A673 (cell line): Measurements from ENCODE around the gene USP12. TPM values are rescaled to one million over a fixed set of nuclear protein-coding genes. Genes with fewer than 3 reads are reported as not detected.
"Not testable (repeated sequence)": the region's sequence is repeated elsewhere in the genome, so short reads cannot be mapped to it uniquely, and the experiment has no call there.

ENCODE experiments used
- Bru-seq: library from RNA; stranded (reverse); fragments of 400-500 nt; gene quantifications from one replicate; lab custom pipeline; 2021; lab: Mats Ljungman, UMichigan
- BruChase-seq, 2 experiments: library from RNA; stranded (reverse); fragments of 400-500 nt; gene quantifications; one replicate each; lab custom pipeline; 2021; lab: Mats Ljungman, UMichigan
- BruUV-seq: library from RNA; stranded (reverse); fragments of 400-500 nt; replicated peaks from 2 replicates; lab custom pipeline; 2021; lab: Mats Ljungman, UMichigan
- CTCF ChIA-PET: fragments of 300-600 bp; sonication (Branson Sonifier 250); formaldehyde crosslinking; loops from one replicate; lab custom pipeline; 2022; ENCODE audit warnings: antibody characterized with exemption; lab: Charles Lee
- POLR2A ChIA-PET: fragments of 300-600 bp; sonication (Branson Sonifier 250); formaldehyde crosslinking; loops from one replicate; lab custom pipeline; 2022; ENCODE audit warnings: antibody characterized with exemption; ENCODE audit not compliant: low non-redundant PET; lab: Charles Lee
- DNase-seq: peaks from one replicate; pipeline ENCODE4 v3.0.0-alpha.2; 2015; ENCODE audit warnings: low spot score
- H3K27ac ChIP-seq: fragments of 200-600 bp; sonication (generic); 2 replicates; pipeline ENCODE4 v1.5.1; 2016; ENCODE audit warnings: mixed run types, low read depth, mild to moderate bottlenecking, mixed read lengths, antibody characterized with exemption, low read length; ENCODE audit not compliant: poor library complexity, severe bottlenecking
- H3K27me3 ChIP-seq: fragments of 200-600 bp; sonication (generic); replicated peaks from 2 replicates; pipeline ENCODE4 v1.6.1; 2017; ENCODE audit warnings: mixed run types, low read depth, mild to moderate bottlenecking, mixed read lengths, antibody characterized with exemption, low read length; ENCODE audit not compliant: insufficient read depth, poor library complexity
- H3K36me3 ChIP-seq: fragments of 200-600 bp; sonication (generic); 2 replicates; pipeline ENCODE4 v1.6.1; 2016; ENCODE audit warnings: mixed run types, mild to moderate bottlenecking, mixed read lengths, antibody characterized with exemption, low read length; ENCODE audit not compliant: insufficient read depth, poor library complexity, severe bottlenecking
- H3K4me1 ChIP-seq: fragments of 200-600 bp; sonication (generic); 2 replicates; pipeline ENCODE4 v1.6.1; 2017; ENCODE audit warnings: mixed run types, mild to moderate bottlenecking, mixed read lengths, antibody characterized with exemption, low read length; ENCODE audit not compliant: insufficient read depth, poor library complexity, severe bottlenecking
- H3K4me3 ChIP-seq: fragments of 200-600 bp; sonication (generic); 2 replicates; pipeline ENCODE4 v1.5.1; 2016; ENCODE audit warnings: low read depth, mixed run types, mild to moderate bottlenecking, mixed read lengths, low read length; ENCODE audit not compliant: poor library complexity, severe bottlenecking
- H3K9me3 ChIP-seq: fragments of 200-600 bp; sonication (generic); 2 replicates; pipeline ENCODE4 v1.6.1; 2016; ENCODE audit warnings: mixed run types, low read depth, mild to moderate bottlenecking, mixed read lengths, antibody characterized with exemption, low read length; ENCODE audit not compliant: poor library complexity, severe bottlenecking
- EZH2 ChIP-seq: fragments of 200-600 bp; sonication (generic); IDR thresholded peaks from 2 replicates; pipeline ENCODE4 v1.6.1; 2017; ENCODE audit warnings: borderline replicate concordance, low read depth, mild to moderate bottlenecking, mixed read lengths, antibody characterized with exemption, low read length; ENCODE audit not compliant: poor library complexity, severe bottlenecking
- intact Hi-C: fragments of 100-400 bp; cut with micrococcal nuclease; formaldehyde crosslinking; loops from one replicate; pipeline ENCODE4 v1.10.0; 2022; ENCODE audit not compliant: unreplicated experiment
- long read RNA-seq: library from polyadenylated mRNA; stranded (forward); transcript quantifications from one replicate; pipeline ENCODE4 v2.0.0, GENCODE V29; 2022
- total RNA-seq: library from RNA; stranded (reverse); gene quantifications from 2 replicates; pipeline ENCODE4 v1.2.3, GENCODE V29; 2021
- TF ChIP-seq, protein P1 (sequence below): fragments of 300-800, 200-600 bp; sonication (generic); conservative IDR thresholded peaks from 2 replicates; pipeline ENCODE4 v1.5.1; 2017; ENCODE audit warnings: low read depth, mild to moderate bottlenecking, antibody characterized with exemption, low read length, moderate library complexity, mixed read lengths

The USP12 gene
- total RNA-seq, result 16.6 and 18.2 TPM in 2 replicates
- Bru-seq, nascent RNA, result percentile 80 among the genes with signal in this experiment
- percentile 81 among the genes with signal in this experiment for BruChase-seq, experiment 1, labeled RNA remaining after a 2-hour chase
- percentile 69 among the genes with signal in this experiment for BruChase-seq, experiment 2, labeled RNA remaining after a 6-hour chase
- long read RNA-seq, full-length matches to known transcripts, result 4 of 15 reads
- long read RNA-seq, partial matches to known transcripts, result 3 of 15 reads
- long read RNA-seq, other reads (novel, unspliced or antisense), result 8 of 15 reads

DNA sequence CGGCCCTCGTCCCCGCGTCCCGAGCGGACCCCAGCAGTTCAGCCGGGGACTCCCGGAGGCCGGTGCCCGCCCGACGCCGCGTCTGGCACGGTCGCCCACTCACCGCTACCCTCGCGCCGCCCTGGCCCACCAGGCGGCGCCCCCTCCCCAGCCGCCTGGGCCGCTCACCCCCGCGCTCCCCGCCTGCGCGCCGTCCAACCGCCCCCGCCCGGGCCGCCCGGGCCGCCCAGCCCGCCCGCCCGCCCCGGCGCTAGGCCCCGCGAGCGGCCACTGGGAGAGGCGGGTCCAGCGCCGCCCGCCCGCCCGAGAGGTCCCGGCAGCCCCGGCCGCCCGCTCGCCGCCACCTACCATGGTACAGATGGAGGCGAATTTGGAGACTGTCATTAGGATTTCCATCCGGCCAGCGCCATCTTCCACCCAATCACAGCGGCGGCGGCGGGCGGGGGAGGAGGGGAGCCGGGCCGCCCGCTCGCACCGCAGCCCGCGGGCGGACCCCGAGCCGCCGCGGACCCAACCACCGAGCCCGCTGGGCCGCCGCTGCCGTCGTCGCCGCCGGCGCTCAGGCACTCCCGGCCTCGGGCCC, at the start of gene USP12:
Gene USP12 (minus strand): TSS at position 568 of the 583 bp plus-strand sequence. CDS start 172 bp downstream, at position 396.
- H3K4me3 ChIP-seq, result peak within 1 kb of the TSS; percentile 87
- H3K27ac ChIP-seq, result peak within 1 kb of the TSS; percentile 76
- H3K9me3 ChIP-seq, result no peaks in the 10 kb centered on the region
- intact Hi-C loops, result loop anchor here (5.0 kb wide), 1 partner anchor 81 kb away; the partner anchor contains the start of gene RPL21
- ChIA-PET POLR2A (interaction anchor here (0.6 kb wide), 1 partner anchor 456 kb away, joined by 3 read pairs; no protein-coding TSS in a partner anchor), CTCF (no interaction called here)
- BruUV-seq, result no TSS peak
- H3K4me1 ChIP-seq, result peaks cover 21% of the 10 kb centered on the region
- H3K27me3 ChIP-seq, result no peaks in the 10 kb centered on the region
- H3K36me3 ChIP-seq, result no peaks in the 10 kb centered on the region
- no peak for TF ChIP-seq EZH2
- TF ChIP-seq, protein P1, sequence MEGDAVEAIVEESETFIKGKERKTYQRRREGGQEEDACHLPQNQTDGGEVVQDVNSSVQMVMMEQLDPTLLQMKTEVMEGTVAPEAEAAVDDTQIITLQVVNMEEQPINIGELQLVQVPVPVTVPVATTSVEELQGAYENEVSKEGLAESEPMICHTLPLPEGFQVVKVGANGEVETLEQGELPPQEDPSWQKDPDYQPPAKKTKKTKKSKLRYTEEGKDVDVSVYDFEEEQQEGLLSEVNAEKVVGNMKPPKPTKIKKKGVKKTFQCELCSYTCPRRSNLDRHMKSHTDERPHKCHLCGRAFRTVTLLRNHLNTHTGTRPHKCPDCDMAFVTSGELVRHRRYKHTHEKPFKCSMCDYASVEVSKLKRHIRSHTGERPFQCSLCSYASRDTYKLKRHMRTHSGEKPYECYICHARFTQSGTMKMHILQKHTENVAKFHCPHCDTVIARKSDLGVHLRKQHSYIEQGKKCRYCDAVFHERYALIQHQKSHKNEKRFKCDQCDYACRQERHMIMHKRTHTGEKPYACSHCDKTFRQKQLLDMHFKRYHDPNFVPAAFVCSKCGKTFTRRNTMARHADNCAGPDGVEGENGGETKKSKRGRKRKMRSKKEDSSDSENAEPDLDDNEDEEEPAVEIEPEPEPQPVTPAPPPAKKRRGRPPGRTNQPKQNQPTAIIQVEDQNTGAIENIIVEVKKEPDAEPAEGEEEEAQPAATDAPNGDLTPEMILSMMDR, result no peak
- peak; percentile 54 for DNase-seq

DNA sequence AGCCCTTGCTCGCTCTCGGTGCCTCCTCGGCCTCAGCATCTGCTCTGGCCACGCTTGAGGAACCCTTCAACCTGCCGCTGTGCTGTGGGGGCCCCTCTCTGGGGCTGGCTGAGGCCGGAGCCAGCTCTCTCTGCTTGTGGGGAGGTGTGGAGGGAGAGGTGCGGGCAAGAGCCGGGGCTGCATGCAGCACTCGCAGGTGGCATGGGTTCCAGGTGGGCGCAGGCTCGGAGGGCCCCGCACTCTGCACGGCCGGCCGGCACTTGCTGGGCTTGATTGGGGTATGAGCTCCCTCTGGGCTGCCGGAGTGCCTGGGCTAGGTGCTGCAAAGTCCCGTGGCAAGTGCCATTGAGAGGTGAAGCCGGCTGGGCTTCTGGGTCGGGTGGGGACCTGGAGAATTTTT, 48.0 kb upstream of the USP12 start:
- no peaks in the 10 kb centered on the region for H3K27me3 ChIP-seq
- no peaks in the 10 kb centered on the region for H3K4me1 ChIP-seq
- H3K36me3 ChIP-seq, result no peaks in the 10 kb centered on the region
- no peak for TF ChIP-seq EZH2
- TF ChIP-seq, protein P1, result no peak
- no TSS peak for BruUV-seq
- ChIA-PET POLR2A (no interaction called here), CTCF (no interaction called here)
- no peak overlapping the region for H3K4me3 ChIP-seq
- H3K27ac ChIP-seq, result no peak overlapping the region
- H3K9me3 ChIP-seq, result no peaks in the 10 kb centered on the region
- intact Hi-C loops, result no loop called here
- DNase-seq, result no peak

GRCh38 chr13:27218861-27219260, 47.2 kb upstream of the USP12 start:
- H3K4me3 ChIP-seq, H3K9me3 ChIP-seq, CTCF ChIA-PET, H3K27ac ChIP-seq, POLR2A ChIA-PET, BruUV-seq, H3K36me3 ChIP-seq, intact Hi-C loops, H3K4me1 ChIP-seq, H3K27me3 ChIP-seq, DNase-seq: not testable (repeated sequence)

DNA sequence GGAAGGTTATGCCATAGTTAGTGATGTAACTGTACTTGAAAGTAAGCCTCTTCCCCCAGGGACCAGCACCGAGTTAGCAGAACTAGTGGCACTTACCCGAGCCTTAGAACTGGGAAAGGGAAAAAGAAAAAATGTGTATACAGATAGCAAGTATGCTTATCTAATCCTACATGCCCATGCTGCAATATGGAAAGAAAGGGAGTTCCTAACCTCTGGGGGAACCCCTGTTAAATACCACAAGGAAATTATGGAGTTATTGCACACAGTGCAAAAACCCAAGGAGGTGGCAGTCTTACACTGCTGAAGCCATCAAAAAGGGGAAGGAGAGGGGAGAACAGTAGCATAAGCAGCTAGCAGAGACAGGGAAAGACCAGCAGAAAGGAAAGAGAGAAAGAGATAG, 46.2 kb upstream of the USP12 start:
- DNase-seq, intact Hi-C loops, BruUV-seq, H3K27me3 ChIP-seq, H3K4me3 ChIP-seq, H3K4me1 ChIP-seq, CTCF ChIA-PET, H3K36me3 ChIP-seq, POLR2A ChIA-PET, H3K9me3 ChIP-seq, H3K27ac ChIP-seq: not testable (repeated sequence)

DNA sequence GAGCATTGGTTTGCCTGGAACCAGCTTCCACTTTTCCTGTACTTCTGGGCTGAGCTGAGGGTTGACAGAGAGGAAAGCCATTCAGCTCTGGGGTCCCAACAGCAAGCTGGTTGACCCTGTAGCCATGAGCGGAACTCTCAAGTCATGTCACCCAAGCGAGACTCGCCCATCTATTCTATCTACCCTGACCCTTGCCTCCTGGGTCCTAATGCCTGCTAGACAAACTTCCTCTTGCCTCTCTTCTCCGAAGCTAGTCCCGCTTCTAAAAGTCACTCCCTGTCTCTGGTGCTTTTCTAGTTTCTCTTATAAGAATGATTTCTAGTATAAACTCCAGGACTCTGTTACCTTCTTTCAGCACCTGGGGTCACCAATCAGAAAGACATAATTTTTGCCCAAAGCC, 41.8 kb upstream of the USP12 start:
- H3K36me3 ChIP-seq, CTCF ChIA-PET, BruUV-seq, H3K27ac ChIP-seq, DNase-seq, H3K27me3 ChIP-seq, H3K4me1 ChIP-seq, H3K9me3 ChIP-seq, intact Hi-C loops, H3K4me3 ChIP-seq, POLR2A ChIA-PET: not testable (repeated sequence)
